Iris pigment epithelial cell (primary cell): Measurements from ENCODE around the gene ANXA6.

Experiments
- DNase-seq: peaks from one replicate; pipeline ENCODE4 v3.0.0-alpha.2; 2011; ENCODE audit warnings: low read depth

Gene ANXA6

GRCh38 chr5:151128817-151129216, 28.8 kb downstream of the ANXA6 start:
- DNase-seq: no peak

- no peak for DNase-seq
Observed at GRCh38 chr5:151127926-151128325, 29.7 kb downstream of the ANXA6 start.

DNA sequence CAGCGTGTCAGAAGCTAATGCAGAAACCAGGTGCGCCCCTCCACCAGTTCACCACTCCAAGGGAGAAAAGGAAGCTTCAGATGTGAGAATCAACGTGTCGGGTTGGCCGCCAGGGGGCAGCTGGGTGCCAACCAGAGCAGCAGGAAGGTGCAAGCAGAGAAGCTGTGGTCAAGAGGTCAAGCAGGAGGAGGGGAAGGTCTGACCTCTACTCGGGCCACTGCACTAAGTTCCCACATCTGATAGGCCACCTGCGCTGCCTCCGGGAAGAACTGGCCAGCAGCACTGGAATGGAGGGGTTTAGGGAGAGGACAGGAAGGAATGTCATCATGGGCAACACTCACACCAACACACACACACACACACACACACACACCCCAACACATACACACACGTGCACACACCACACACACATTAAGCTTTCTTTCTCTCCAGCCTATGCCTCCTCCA, 31.4 kb downstream of the ANXA6 start:
- peak; percentile 61 for DNase-seq

- DNase-seq: no peak
Observed at GRCh38 chr5:151125421-151125820, 32.2 kb downstream of the ANXA6 start.

DNA sequence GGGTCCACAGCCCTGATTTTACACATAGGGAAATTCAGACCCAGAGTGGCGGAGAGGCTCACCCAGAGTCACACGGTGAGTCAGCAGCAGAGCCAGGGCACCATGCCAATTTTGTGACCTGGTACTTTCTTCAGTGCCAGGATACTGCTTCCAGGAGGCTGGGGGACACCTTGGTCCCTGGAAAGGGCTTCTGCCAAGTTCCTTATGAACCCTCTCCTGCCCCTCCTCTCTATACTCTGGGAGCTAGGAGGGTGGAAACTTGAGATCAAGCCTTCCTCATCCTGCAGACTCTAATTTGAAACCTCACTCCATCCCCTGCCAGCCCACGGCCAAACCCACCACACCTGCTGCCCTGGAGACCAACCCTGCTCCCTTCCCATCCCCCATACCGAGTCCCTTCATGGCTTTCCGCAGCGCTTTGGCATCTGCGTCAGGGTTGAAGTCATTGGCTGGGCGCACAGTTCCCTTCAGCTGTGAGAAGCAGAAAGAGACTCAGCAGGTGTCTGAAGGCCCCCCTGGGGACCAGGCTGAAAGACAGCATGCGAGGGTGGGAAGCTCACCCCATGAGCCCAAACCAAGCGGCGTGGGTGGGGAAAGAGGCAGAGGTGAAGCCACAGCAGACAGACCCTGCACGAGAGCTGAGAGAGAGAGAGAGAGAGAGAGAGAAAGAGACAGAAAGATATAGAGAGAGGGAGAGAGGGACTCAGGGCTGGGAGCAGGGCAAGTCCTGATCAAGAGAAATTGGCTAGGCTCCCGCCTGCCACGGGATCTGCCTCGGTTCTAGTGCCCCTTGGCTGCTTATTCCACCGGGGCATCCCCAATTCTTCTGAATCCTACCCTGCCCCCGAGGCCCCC, 33.5 kb downstream of the ANXA6 start:
- peak; percentile 41 for DNase-seq

GRCh38 chr5:151122828-151123227, 34.8 kb downstream of the ANXA6 start:
- no peak for DNase-seq

- DNase-seq: no peak
Observed at GRCh38 chr5:151121665-151122064, 35.9 kb downstream of the ANXA6 start.

DNA sequence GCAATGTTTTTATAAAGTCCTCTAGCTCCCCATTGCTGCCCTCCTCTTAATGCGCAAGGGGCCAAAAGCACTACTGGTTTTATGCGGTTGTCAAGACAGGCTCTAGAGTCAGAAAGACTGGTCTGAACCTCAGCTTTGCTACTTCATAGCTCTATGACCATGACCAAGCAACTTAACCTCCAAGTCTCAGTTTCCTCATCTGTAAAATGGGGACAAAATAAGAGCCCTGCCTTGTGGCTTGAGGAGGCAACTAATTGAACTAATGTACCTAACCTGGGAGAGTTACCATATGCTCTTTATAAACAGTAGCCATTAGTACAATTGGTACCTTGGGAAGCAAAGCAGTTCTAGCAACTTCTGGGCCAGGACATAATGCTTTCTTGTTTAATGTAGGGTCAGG, 36.5 kb downstream of the ANXA6 start:
- no peak for DNase-seq

DNA sequence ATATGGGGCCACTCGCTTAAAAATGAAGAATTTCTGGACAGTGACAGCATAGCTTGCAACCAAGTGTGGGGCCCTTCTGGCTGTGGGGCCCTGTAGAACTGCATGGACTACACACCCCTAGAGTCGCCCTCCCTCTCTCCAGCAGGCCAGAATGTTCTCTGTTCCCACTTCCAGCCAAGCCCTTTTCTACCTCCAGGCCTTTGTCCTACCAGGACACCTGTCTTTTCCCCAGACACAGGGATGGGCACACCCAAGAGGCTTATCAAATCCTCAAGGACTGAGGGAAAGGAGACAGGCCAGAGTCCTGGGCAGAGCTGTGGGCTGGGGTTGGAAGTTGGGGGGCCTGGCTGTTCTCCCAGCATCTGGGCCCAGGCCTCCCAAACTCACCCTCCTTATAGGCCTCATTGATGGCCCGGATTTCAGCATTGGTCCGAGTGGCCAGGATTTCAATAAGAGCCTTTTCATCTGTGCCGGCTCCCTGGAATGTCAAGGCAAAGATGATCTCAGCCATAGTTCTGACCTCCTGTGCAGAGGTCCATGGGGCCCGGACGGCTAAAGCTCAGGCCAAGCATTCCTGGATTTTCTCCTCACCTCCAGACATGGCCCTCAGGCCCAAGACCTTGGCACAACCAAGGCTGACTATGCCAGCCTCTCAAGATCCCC, 38.5 kb downstream of the ANXA6 start:
- no peak for DNase-seq

DNA sequence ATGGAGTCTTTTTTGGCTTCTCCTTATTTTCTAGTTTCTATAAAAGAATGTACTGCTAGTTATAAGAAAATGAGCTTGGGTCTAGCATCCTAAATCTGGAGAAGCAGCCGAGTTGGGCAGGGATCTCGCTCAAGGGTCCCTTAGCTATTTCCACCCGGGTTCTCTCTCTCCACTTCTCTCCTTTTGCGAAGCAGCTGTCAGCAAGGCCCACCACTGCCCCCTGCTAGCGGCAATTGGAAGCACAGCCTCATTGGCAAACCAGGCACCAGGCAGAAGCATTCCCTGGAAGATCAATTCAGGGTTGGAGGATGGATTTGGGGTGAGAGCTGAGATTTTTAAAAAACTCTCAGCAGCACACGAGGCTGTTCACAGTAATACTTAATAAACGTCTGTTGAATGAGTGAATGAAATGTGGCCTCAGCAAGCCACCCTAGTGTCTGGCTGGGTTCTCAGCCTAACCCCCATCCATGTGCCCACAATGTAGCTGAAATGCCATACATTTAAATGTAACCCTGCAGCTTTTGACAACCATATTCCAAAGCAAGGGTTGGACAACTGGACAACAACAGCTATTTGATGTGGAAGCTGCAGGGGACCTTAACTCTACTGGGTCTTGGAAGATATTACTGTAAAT, 42.2 kb downstream of the ANXA6 start:
- DNase-seq: peak; percentile 56

DNA sequence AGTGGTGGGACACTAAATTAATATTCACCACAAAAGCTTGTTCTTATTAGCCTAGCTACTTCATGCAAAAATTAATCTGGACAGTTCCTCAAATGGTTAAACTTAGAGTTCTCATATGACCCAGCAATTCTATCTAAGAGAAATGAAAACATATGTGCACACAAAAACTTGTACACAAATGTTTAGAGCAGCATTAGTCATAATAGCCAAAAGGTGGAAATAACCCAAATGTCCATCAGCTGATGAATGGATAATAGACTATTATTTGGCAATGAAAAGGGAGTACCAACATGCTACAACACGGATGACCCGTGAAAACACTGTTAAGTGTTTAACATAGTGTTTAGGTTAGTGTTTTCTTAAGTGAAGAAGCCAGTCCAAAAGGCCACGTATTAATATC, 43.9 kb downstream of the ANXA6 start:
- no peak for DNase-seq

GRCh38 chr5:151110992-151111391, 46.6 kb downstream of the ANXA6 start:
- DNase-seq: no peak

DNA sequence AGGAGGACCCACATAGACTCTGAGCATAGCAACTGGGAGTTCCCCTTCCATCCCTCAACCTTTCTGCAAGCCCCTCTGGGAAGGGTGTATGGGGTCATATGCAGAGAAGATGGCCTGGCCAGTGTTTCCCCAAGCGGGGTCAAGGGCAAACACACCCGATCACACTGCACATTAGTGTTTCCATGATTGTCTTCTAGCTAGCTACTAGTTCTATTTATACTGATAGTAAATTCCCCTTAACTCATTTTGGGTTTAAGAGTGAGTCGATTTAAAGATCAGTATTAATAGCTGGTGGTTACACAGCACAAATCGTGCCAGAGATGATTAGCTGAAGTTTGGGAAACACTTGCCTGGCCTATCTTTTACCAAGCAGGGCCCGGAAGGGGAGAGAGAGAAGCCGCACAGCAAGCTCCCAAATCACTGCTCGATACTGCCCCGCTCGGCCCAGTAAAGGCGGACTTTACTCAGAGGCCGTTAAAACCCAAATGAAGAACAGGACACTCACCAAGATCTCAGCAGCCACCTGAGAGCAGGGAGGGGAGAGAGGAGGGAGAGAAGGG, 47.4 kb downstream of the ANXA6 start:
- DNase-seq: no peak

DNA sequence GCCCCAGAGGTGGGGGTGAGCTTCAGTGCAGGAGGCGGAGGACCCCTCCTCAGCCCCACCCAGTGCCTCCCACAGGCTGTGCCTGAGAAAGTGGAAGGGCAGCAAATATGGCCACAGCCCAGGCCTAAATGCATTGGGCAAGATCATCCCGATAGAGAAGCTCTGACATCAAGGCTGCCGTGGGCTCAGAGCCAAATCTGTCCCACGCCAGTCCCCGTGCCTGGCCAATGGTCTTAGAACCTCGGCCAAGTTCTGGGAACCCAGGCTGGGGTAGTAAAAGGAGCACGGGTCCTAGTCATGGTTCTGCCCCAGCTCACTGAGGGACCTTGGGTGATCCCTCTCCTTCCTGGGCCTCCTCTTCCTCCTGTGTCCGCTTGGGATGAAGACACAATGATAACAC, 49.0 kb downstream of the ANXA6 start:
- DNase-seq: no peak

DNA sequence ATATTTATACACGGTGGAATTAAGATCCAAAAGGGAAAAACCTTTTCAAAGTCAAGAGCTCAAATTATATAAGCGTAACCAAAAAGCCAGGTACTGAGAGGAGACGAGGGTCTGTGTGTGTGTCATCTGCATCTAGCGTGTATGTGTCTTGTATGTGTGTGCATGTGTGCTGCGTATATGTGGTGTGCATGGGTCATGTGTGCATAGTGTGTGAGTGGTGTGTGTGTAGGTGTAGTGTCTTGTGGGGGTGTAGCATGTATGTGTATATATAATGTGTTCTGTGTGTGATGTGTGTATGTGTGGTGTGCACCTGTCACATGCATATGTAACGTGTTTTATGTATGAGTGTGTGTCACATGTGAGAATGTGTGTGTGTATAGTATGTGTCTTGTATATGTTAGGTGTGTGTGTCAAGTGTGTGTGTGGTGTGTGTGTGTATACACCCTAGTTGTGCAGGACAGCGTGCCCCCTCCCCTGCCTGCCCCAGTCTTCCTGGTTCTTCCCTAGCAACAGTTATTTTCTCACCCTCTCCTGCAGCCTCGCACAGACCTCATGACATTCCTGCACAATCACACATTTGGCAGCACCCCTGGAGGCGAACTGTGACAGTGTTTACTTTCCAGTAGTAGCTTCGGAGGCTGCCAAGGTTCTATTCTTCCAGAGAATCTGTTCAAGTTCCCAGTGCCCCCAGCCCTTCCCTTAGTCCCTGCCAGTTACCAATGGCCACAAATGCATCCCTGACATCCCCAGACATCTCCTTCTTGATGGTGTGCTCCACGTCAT, 49.6 kb downstream of the ANXA6 start:
- peak; percentile 46 for DNase-seq

DNA sequence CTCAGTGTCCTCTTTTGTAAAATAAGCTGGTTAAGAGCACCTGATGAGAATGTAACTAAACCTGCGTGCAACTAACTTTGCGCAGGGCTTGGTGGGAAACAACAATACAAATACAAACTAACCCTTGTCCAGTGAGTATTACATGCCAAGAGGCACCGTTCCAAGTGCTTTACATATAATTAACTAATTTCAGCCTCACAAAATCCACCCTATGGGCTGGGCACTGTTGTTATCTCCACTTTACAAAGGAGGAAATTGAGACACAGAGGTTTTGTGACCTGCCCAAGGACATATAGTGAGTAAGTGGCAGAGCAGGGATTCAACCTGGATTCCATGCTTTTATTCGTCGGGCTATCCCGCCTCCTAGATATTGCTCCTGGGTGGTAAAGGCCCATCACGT, 50.5 kb downstream of the ANXA6 start:
- no peak for DNase-seq

- DNase-seq: no peak
Observed at GRCh38 chr5:151106509-151106908, 51.1 kb downstream of the ANXA6 start.

DNA sequence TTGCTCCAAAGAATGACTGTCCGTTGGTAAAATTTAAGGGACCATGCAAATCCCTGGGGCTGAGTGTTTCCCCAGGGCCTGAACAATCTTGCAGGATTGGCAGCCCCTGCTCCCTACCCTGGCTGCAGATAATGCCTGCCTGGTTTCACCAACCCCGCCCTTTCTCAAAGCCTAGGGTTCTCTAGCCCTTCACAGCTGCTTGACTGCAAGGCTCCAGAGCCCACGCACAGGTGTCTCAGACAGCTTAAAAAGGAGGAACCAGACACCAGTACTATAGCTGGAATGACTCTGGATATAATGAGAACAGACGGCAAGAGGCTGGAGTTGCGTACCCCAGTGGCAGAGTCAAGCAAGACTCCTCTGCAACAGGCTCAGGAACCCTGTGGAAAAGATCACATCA, 51.5 kb downstream of the ANXA6 start:
- no peak for DNase-seq

DNA sequence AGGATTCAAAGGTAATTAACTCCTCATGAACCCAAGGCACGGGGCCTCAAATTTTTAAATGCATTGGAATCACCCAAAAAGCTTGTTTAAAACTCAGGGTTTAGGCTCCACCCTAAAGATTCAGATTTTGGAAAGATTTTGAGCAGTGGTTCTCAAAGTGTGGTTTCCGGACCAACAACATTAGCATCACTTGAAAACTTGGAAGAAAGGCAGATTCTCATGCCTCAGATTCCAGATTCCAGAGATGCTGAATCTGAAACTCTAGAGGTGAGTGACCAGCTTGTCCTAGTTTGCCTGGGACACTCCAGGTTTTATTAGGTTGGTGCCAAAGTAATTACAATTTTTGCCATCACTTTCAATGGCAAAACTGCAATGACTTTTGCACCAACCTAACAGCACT, 52.0 kb downstream of the ANXA6 start:
- DNase-seq: no peak

DNA sequence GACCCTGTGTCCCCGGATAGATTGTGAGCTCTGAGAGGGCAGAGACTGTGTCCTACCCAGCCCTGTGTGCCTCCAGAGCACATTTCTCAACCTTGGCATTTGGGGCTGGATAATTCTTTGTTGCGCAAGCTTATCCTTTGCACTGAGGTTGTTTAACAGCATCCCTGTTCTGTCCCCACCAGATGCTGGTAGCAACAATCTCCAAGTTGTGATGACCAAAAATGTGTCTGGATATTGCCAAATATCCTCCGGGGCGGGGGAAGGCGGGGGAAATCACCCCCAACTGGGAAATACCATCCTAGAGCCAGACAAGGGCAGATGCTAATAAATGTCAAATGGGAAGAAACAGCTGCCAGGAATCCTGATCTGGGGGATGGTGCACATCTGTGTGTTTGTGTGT, 52.8 kb downstream of the ANXA6 start:
- DNase-seq: no peak

GRCh38 chr5:151101746-151102145, 55.8 kb downstream of the ANXA6 start:
- no peak for DNase-seq

- DNase-seq: no peak
Observed at GRCh38 chr5:151101151-151101550, 56.4 kb downstream of the ANXA6 start.
